GM12872 (cell line): Measurements from ENCODE around the gene DUS4L.

ENCODE experiments used
- CTCF ChIP-seq: IDR thresholded peaks from 3 replicates; pipeline ENCODE4 v1.5.1; 2011; ENCODE audit warnings: low read depth, mild to moderate bottlenecking, low read length, moderate library complexity; ENCODE audit not compliant: insufficient read depth

Gene DUS4L

DNA sequence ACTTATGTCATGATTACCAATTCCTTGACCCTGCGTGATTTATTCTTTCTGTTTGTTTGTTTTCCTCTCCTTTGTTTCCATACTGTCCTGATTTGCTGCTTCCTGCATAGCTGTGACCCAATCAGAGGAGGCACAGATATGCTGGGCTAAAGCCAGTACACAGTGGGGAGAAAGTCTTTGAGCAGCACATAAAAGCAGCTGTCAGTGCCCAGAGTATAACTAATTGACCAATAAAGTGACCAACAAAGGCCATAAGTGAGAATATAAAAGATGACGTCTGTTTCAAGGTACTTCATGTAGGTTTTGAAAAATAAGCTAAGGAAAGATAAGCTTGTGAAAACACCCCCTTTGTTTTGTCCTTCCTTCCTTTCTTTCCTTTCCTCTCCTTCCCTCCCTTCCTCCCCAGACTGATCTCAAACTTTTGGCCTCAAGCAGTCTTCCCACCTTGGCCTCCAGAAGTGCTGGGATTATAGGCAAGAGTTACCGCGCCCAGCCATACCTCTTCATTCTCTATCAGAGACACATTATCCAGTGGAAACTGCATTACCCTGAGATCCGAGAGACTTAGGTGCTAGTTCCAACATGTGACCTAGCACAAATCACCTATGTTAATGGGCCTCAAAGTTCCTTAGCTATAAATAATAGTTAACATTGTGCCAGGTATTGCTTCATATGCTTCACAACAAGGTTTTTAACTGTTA is 33.3 kb downstream of the DUS4L start:
- TF ChIP-seq CTCF: no peak

- no peak for TF ChIP-seq CTCF
These were observed 33.8 kb downstream of the DUS4L start for GRCh38 chr7:107597582-107597916.

GRCh38 chr7:107597953-107598352 is 34.2 kb downstream of the DUS4L start:
- TF ChIP-seq CTCF: no peak

DNA sequence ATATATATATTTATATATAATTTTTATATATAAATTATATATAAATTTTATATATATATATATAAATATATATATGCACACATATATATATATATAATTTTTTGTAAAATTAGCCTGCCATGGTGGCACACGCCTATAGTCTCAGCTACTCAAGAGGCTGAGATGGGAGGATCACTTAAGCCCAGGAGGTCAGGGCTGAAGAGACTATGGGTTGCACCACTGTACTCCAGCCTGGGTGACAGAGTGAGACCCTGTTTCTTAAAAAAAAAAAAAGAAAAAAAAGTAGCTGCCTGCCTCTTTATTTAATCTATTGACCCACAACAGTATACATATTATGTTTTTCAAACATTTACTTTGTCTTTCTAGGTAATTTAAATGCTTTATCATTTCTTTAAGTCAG is 35.5 kb downstream of the DUS4L start:
- no peak for TF ChIP-seq CTCF

- no peak for TF ChIP-seq CTCF
These were observed 37.0 kb downstream of the DUS4L start for GRCh38 chr7:107600816-107601215.

DNA sequence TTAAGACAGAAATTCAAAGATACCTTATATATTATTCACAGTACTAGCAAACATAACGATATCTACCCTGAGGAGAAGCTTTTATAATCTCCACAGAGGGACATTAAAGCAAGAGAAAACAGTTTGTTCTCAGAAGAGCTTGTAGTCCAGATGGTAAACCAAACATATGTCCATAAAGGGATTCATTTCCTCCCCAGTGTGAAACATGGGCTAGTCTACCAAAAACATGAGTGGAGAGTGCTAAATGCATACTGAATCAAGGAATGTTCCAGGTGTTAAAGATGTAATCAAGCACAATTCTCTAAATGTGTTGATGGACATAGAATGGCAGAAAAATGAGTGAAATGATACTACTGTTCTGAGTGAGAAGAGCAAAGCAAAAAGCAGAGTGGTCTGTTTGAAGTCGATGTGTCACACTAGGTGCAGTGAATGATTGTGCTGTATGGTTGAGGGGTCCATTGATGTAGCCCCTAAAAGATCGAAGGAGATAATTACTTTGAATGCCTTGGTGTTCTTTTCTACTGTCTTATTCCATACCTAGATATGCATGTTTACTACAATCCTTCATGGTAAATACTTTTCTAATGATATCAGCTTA is 41.5 kb downstream of the DUS4L start:
- no peak for TF ChIP-seq CTCF

- TF ChIP-seq CTCF: no peak
These were observed 42.5 kb downstream of the DUS4L start for GRCh38 chr7:107606303-107606702.
